ENCODE results near the gene MYOM1.

MYOM1 gene

DNA sequence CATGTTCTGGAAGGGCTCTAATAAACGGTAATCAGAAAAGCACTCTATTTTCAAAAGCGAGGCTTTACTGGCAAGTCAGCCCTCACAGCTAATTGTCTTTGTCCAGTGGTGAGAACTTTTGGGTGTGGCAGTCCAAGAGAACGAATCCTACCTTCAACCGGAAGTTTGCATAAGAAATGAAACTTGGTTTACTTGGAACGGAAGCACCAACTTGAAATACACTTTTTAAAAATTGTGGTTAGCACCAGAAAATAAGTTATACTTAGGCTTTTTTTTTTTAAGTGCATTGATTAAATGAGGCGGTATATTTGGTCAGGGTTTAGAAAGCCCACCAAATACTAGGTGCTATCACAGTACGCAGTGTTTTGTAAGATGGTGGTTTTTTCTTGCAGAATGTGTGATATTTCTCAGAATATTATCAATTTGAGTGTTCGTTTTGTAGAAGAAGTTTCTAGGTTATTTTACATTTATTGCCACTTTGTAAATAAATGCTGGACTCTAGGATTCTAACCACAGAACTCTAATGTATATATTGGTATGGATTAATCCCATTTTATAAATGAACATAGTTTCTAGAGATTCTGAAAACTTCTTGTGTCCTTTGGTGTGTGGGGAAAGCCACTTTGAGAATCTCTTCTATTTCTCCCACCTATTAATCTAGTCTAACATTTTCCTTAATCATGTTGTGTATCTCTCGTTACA, 29.0 kb upstream of the MYOM1 start:
- Histone ChIP-seq H3K27ac (ENCODE audit: low read length) (peak overlapping the region; percentile 91; the same call in 1 of the 2 replicates), H3F3A (ENCODE audit: insufficient read depth, low read length) (peaks cover 20% of the 10 kb centered on the region), H3K79me2 (ENCODE audit: low read length) (peaks cover 61% of the 10 kb centered on the region), H3K4me3 (ENCODE audit: low read length) (peak overlapping the region; percentile 93), H3K9me3 (replicated peaks; ENCODE audit: insufficient read depth, low read length) (no peaks in the 10 kb centered on the region), H3K9me2 (replicated peaks; ENCODE audit: insufficient read depth, low read length) (no peaks in the 10 kb centered on the region), H4K20me1 (ENCODE audit: insufficient read depth, low read length) (peaks cover 19% of the 10 kb centered on the region), H3K4me2 (ENCODE audit: low read depth, low read length) (peak overlapping the region; percentile 92), H3K36me3 (replicated peaks; ENCODE audit: insufficient read depth, low read length) (0 out of 2 replicates have a peak, but pooled peaks cover 5% of the 10 kb centered on the region), H3K9ac (ENCODE audit: low read length) (peak overlapping the region; percentile 88; the same call in 1 of the 2 replicates), H2AFZ (ENCODE audit: low read length) (no peak overlapping the region), H3K27me3 (replicated peaks; ENCODE audit: insufficient read depth, low read length) (no peaks in the 10 kb centered on the region), H3K4me1 (ENCODE audit: low read length) (peaks cover 20% of the 10 kb centered on the region)
- TF ChIP-seq EZH2phosphoT487 (IDR thresholded peaks at IDR 0.05; ENCODE audit: low read length) (no peak), EZH2 (optimal IDR thresholded peaks at IDR 0.05; ENCODE audit: low read depth, low read length) (no peak)
- TF ChIP-seq, protein P1, sequence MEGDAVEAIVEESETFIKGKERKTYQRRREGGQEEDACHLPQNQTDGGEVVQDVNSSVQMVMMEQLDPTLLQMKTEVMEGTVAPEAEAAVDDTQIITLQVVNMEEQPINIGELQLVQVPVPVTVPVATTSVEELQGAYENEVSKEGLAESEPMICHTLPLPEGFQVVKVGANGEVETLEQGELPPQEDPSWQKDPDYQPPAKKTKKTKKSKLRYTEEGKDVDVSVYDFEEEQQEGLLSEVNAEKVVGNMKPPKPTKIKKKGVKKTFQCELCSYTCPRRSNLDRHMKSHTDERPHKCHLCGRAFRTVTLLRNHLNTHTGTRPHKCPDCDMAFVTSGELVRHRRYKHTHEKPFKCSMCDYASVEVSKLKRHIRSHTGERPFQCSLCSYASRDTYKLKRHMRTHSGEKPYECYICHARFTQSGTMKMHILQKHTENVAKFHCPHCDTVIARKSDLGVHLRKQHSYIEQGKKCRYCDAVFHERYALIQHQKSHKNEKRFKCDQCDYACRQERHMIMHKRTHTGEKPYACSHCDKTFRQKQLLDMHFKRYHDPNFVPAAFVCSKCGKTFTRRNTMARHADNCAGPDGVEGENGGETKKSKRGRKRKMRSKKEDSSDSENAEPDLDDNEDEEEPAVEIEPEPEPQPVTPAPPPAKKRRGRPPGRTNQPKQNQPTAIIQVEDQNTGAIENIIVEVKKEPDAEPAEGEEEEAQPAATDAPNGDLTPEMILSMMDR (IDR thresholded peaks at IDR 0.05; ENCODE audit: low read length) = no peak
- peak; percentile 74 for DNase-seq

DNA sequence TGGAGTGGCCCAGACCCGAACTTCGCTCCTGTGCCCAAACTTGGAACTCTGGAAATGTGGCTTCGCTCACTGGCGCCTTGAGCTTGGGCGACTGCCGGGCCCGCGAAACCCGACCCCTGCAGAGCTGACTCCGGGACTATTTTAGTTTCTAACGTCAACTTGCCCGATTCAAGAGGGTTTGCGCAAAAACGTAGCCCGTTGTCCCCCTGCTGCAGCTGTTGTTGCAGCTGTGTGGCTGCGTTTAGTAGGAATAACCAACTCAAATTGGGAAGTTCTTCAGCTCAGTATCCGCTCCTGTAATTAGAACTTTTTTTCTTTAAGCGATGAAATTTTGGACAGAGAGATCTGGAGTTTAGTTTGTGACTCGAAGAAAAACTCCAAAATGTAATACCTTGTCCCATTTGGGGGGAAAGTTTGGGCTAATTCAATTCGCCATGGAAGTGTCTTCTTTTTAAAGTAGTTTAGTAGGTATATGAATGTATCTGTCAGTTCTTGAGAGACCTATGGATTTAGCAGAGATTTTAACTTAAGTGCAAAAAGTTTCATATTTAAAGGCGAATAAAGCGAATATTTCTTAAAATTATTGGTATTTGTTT, 28.4 kb upstream of the MYOM1 start:
- H3K9me3 ChIP-seq (replicated peaks; ENCODE audit: insufficient read depth, low read length) = no peaks in the 10 kb centered on the region
- H3K9me2 ChIP-seq (replicated peaks; ENCODE audit: insufficient read depth, low read length) = no peaks in the 10 kb centered on the region
- H3K9ac ChIP-seq (ENCODE audit: low read length) = peak overlapping the region; percentile 88
- H3K4me3 ChIP-seq (ENCODE audit: low read length) = peak overlapping the region; percentile 93
- H3K79me2 ChIP-seq (ENCODE audit: low read length) = peaks cover 55% of the 10 kb centered on the region
- TF ChIP-seq, protein P1 (IDR thresholded peaks at IDR 0.05; ENCODE audit: low read length) = no peak
- TF ChIP-seq EZH2 (optimal IDR thresholded peaks at IDR 0.05; ENCODE audit: low read depth, low read length) = no peak
- TF ChIP-seq EZH2phosphoT487 (IDR thresholded peaks at IDR 0.05; ENCODE audit: low read length) = no peak
- H3K36me3 ChIP-seq (replicated peaks; ENCODE audit: insufficient read depth, low read length) = 0 out of 2 replicates have a peak, but pooled peaks cover 1% of the 10 kb centered on the region
- peaks cover 19% of the 10 kb centered on the region for H4K20me1 ChIP-seq (ENCODE audit: insufficient read depth, low read length)
- peaks cover 20% of the 10 kb centered on the region for H3K4me1 ChIP-seq (ENCODE audit: low read length)
- peak overlapping the region; percentile 91 for H3K27ac ChIP-seq (ENCODE audit: low read length)
- peaks cover 20% of the 10 kb centered on the region for H3F3A ChIP-seq (ENCODE audit: insufficient read depth, low read length)
- DNase-seq = peak; percentile 51
- peak overlapping the region; percentile 92 for H3K4me2 ChIP-seq (ENCODE audit: low read depth, low read length)
- no peaks in the 10 kb centered on the region for H3K27me3 ChIP-seq (replicated peaks; ENCODE audit: insufficient read depth, low read length)
- H2AFZ ChIP-seq (ENCODE audit: low read length) = no peak overlapping the region; the same call in 1 of the 2 replicates

DNA sequence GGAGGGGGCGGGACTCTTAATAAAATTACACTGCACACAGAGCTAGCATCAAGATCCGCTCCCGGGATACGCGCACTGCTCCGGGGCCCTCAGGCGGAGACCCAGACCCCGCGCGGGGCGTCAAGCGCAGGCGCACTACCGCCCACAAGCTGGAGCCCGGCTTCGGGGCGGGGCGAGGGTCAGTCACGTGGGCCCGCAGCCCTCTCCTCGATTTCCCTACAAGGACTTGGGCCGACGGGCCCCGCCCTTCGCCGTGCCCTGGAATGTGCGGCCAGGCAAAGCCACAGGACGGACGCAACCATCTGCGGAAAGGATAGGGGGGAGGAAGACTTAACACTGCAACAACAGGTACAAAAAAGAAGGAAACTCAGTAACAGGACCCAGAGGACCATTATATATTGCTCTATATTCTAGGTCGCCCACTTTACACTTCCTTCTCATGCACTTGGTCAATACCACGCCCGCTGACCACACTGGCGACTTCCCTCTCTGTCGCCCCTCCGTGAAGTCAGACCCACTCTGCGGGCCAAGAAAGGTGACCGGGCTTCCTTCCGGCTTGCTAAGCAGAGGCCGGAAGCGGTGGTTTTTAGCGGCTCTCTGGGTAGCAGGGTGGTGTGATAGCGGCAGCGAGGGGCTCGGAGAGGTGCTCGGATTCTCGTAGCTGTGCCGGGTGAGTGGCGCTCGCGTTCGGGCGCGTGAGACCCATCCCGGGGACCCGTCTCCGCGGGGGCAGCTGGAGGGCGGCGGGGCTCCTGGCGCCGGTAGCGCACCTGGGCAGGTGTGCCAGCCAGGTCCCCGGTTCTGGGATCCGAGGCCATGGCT, 27.7 kb upstream of the MYOM1 start, which contains the start of gene MYL12A:
Gene MYL12A, plus strand, starts transcription at position 562 of the 822 bp plus-strand sequence. CDS start 5,447 bp downstream, outside the sequence.
- no peaks in the 10 kb centered on the region for H3K36me3 ChIP-seq (replicated peaks; ENCODE audit: insufficient read depth, low read length)
- H4K20me1 ChIP-seq (ENCODE audit: insufficient read depth, low read length) = peaks cover 16% of the 10 kb centered on the region
- H3K4me3 ChIP-seq (ENCODE audit: low read length) = peak within 1 kb of the TSS; percentile 93
- peaks cover 48% of the 10 kb centered on the region for H3K79me2 ChIP-seq (ENCODE audit: low read length)
- peak within 1 kb of the TSS; percentile 81 for H2AFZ ChIP-seq (ENCODE audit: low read length)
- peak within 1 kb of the TSS; percentile 88 for H3K9ac ChIP-seq (ENCODE audit: low read length)
- DNase-seq = peak; percentile 98
- H3F3A ChIP-seq (ENCODE audit: insufficient read depth, low read length) = peaks cover 20% of the 10 kb centered on the region
- no peaks in the 10 kb centered on the region for H3K9me3 ChIP-seq (replicated peaks; ENCODE audit: insufficient read depth, low read length)
- H3K27ac ChIP-seq (ENCODE audit: low read length) = peak within 1 kb of the TSS; percentile 91
- peak within 1 kb of the TSS; percentile 92 for H3K4me2 ChIP-seq (ENCODE audit: low read depth, low read length)
- no peaks in the 10 kb centered on the region for H3K27me3 ChIP-seq (replicated peaks; ENCODE audit: insufficient read depth, low read length)
- H3K9me2 ChIP-seq (replicated peaks; ENCODE audit: insufficient read depth, low read length) = no peaks in the 10 kb centered on the region
- TF ChIP-seq, protein P1 (IDR thresholded peaks at IDR 0.05; ENCODE audit: low read length) = no peak
- no peak for TF ChIP-seq EZH2 (optimal IDR thresholded peaks at IDR 0.05; ENCODE audit: low read depth, low read length)
- no peak for TF ChIP-seq EZH2phosphoT487 (IDR thresholded peaks at IDR 0.05; ENCODE audit: low read length)
- H3K4me1 ChIP-seq (ENCODE audit: low read length) = peaks cover 20% of the 10 kb centered on the region

All from MM.1S (cell line).